ENCODE data around the gene ZFAND4. TPM values are rescaled to one million over a fixed set of nuclear protein-coding genes. Genes with fewer than 3 reads are reported as not detected.

ZFAND4 gene
- total RNA-seq, 6 experiments from 2014 or later, result 3.9 to 4.8 (median 4.3) TPM

GRCh38 chr10:45594276-45595157 is 78.1 kb downstream of the ZFAND4 start:
- no peaks in the 10 kb centered on the region for H3K9me3 Mint-ChIP-seq
- peak overlapping the region; percentile 92 for H3K4me3 Mint-ChIP-seq
- DNase-seq, result peak; percentile 82
- H3K27me3 Mint-ChIP-seq (ENCODE audit: insufficient read depth), result peaks cover 3% of the 10 kb centered on the region; the same call in 1 of the 2 replicates
- peaks cover 30% of the 10 kb centered on the region for H3K4me1 Mint-ChIP-seq (ENCODE audit: low read depth)
- peaks cover 8% of the 10 kb centered on the region; the same call in 1 of the 2 replicates for H3K36me3 Mint-ChIP-seq (ENCODE audit: low read depth)
- peak overlapping the region; percentile 77 for H3K27ac Mint-ChIP-seq
- 0 out of 2 replicates have a peak, but pooled peaks have one; percentile 9 for TF ChIP-seq CTCF (IDR thresholded peaks at IDR 0.05)

GRCh38 chr10:45593938-45594275 is 78.7 kb downstream of the ZFAND4 start:
- peaks cover 8% of the 10 kb centered on the region; the same call in 1 of the 2 replicates for H3K36me3 Mint-ChIP-seq (ENCODE audit: low read depth)
- peaks cover 3% of the 10 kb centered on the region; the same call in 1 of the 2 replicates for H3K27me3 Mint-ChIP-seq (ENCODE audit: insufficient read depth)
- H3K4me3 Mint-ChIP-seq, result peak overlapping the region; percentile 92
- DNase-seq, result no peak
- peaks cover 30% of the 10 kb centered on the region for H3K4me1 Mint-ChIP-seq (ENCODE audit: low read depth)
- no peak for TF ChIP-seq CTCF (IDR thresholded peaks at IDR 0.05)
- peak overlapping the region; percentile 77 for H3K27ac Mint-ChIP-seq
- H3K9me3 Mint-ChIP-seq, result no peaks in the 10 kb centered on the region

GRCh38 chr10:45592926-45593325 is 79.6 kb downstream of the ZFAND4 start:
- DNase-seq, result no peak
- H3K27ac Mint-ChIP-seq, result no peak overlapping the region
- H3K36me3 Mint-ChIP-seq (ENCODE audit: low read depth), result peaks cover 8% of the 10 kb centered on the region; the same call in 1 of the 2 replicates
- peak overlapping the region; percentile 92 for H3K4me3 Mint-ChIP-seq
- no peaks in the 10 kb centered on the region for H3K9me3 Mint-ChIP-seq
- peaks cover 3% of the 10 kb centered on the region; the same call in 1 of the 2 replicates for H3K27me3 Mint-ChIP-seq (ENCODE audit: insufficient read depth)
- TF ChIP-seq CTCF (IDR thresholded peaks at IDR 0.05), result no peak
- H3K4me1 Mint-ChIP-seq (ENCODE audit: low read depth), result peaks cover 30% of the 10 kb centered on the region

- TF ChIP-seq CTCF (IDR thresholded peaks at IDR 0.05), result no peak
- peaks cover 30% of the 10 kb centered on the region for H3K4me1 Mint-ChIP-seq (ENCODE audit: low read depth)
- DNase-seq, result no peak
- no peaks in the 10 kb centered on the region for H3K9me3 Mint-ChIP-seq
- peaks cover 8% of the 10 kb centered on the region; the same call in 1 of the 2 replicates for H3K36me3 Mint-ChIP-seq (ENCODE audit: low read depth)
- no peaks in the 10 kb centered on the region; the same call in 1 of the 2 replicates for H3K27me3 Mint-ChIP-seq (ENCODE audit: insufficient read depth)
- no peak overlapping the region for H3K4me3 Mint-ChIP-seq
- H3K27ac Mint-ChIP-seq, result no peak overlapping the region
These were observed 80.1 kb downstream of the ZFAND4 start for GRCh38 chr10:45592432-45592831.

GRCh38 chr10:45591280-45591679 is 81.3 kb downstream of the ZFAND4 start:
- no peak for DNase-seq
- Mint-ChIP-seq H3K36me3 (ENCODE audit: low read depth) (peaks cover 8% of the 10 kb centered on the region; the same call in 1 of the 2 replicates), H3K4me1 (ENCODE audit: low read depth) (peaks cover 30% of the 10 kb centered on the region), H3K9me3 (no peaks in the 10 kb centered on the region; the same call in 1 of the 2 replicates), H3K27ac (no peak overlapping the region), H3K4me3 (no peak overlapping the region), H3K27me3 (ENCODE audit: insufficient read depth) (no peaks in the 10 kb centered on the region; the same call in 1 of the 2 replicates)
- TF ChIP-seq CTCF (IDR thresholded peaks at IDR 0.05), result no peak

Data from HFFc6 (cell line).